ENCODE data around the gene THNSL1. TPM values are rescaled to one million over a fixed set of nuclear protein-coding genes. Genes with fewer than 3 reads are reported as not detected.

Gene THNSL1
- total and polyA plus RNA-seq, 2 of the 13 experiments (the other 11 are each of a cell fraction or from before 2014, with no cell fraction given): 1.3 to 3.8 TPM

GRCh38 chr10:24973163-24973562 lies 43.2 kb upstream of the THNSL1 start:
- Histone ChIP-seq H3K4me1 (ENCODE audit: insufficient read depth, low read length) (peaks cover 23% of the 10 kb centered on the region), H4K20me1 (ENCODE audit: insufficient read depth, low read length) (no peaks in the 10 kb centered on the region), H3K9me3 (ENCODE audit: low read length) (no peaks in the 10 kb centered on the region), H3K4me2 (ENCODE audit: low read depth, low read length) (peak overlapping the region; percentile 51), H3K36me3 (replicated peaks in 1 of 2; ENCODE audit: control insufficient read depth in 1 of 2, insufficient read depth in 2 of 2, low read length in 2 of 2) (no peaks in the 10 kb centered on the region), H3K27me3 (ENCODE audit: control insufficient read depth in 1 of 2, insufficient read depth in 2 of 2, low read length in 2 of 2) (no peaks in the 10 kb centered on the region), H3K4me3 (replicated peaks in 1 of 3; ENCODE audit: insufficient read depth in 1 of 3, low read depth in 2 of 3, low read length in 3 of 3) (no peak overlapping the region), H2AFZ (ENCODE audit: low read length) (peak overlapping the region; percentile 73), H3K27ac (ENCODE audit: extremely low read length, insufficient read depth, low read length) (no peak overlapping the region), H3K9ac (ENCODE audit: insufficient read depth, low read depth, low read length) (no peak overlapping the region), H3K79me2 (ENCODE audit: insufficient read depth, low read length) (no peaks in the 10 kb centered on the region)
- ChIA-PET CTCF (ENCODE audit: low intra/inter-chr PET ratio, low total read pairs) (no interaction called here), POLR2A (no interaction called here)
- FAIRE-seq (peak; percentile 53), DNase-seq (ENCODE audit: low spot score) (peak; percentile 72), ATAC-seq (peak; percentile 97)
- BruUV-seq (replicated peaks): no TSS peak
- intact Hi-C loops (cut with micrococcal nuclease; ENCODE audit: unreplicated experiment) (loop anchor here (1.0 to 5.0 kb wide), 2 partner anchors 44 to 108 kb away; partner anchors contain the start of genes ENKUR and THNSL1), in situ Hi-C loops (cut with HindIII; ENCODE audit: extremely low pct_ligation_motif_present, low pct_unique_long_range_greater_than_20kb) (no loop called here)
- WGBS (ENCODE audit: low lambda C conversion rate): 2% methylated on average over 5 of the region's 5 CpGs
- no peak for TF ChIP-seq ZNF350 (CRISPR knock-in tag; IDR thresholded peaks at IDR 0.05; ENCODE audit: borderline replicate concordance, low read depth)
- 0 out of 2 replicates have a peak, but pooled peaks have one; percentile 27 for TF ChIP-seq FOXA3 (CRISPR knock-in tag; IDR thresholded peaks at IDR 0.05)
- 0 out of 2 replicates have a peak, but pooled peaks have one; percentile 27 for TF ChIP-seq ZNF331 (CRISPR knock-in tag; IDR thresholded peaks at IDR 0.05)
- TF ChIP-seq, protein P1, sequence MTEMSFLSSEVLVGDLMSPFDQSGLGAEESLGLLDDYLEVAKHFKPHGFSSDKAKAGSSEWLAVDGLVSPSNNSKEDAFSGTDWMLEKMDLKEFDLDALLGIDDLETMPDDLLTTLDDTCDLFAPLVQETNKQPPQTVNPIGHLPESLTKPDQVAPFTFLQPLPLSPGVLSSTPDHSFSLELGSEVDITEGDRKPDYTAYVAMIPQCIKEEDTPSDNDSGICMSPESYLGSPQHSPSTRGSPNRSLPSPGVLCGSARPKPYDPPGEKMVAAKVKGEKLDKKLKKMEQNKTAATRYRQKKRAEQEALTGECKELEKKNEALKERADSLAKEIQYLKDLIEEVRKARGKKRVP (CRISPR knock-in tag; IDR thresholded peaks at IDR 0.05): peak in 1 of 2 experiments; percentile 60; a peak in 2 of 4 replicates
- 0 out of 2 replicates have a peak, but pooled peaks have one; percentile 32 for TF ChIP-seq ZNF644 (CRISPR knock-in tag; IDR thresholded peaks at IDR 0.05; ENCODE audit: low read depth)
- no peak for TF ChIP-seq CERS6 (CRISPR knock-in tag; IDR thresholded peaks at IDR 0.05)
- no peak for TF ChIP-seq FOXA1 (IDR thresholded peaks at IDR 0.05)
- TF ChIP-seq FOXA1 (CRISPR knock-in tag; IDR thresholded peaks at IDR 0.05): 0 out of 2 replicates have a peak, but pooled peaks have one; percentile 8
- TF ChIP-seq SALL1 (CRISPR knock-in tag; IDR thresholded peaks at IDR 0.05): peak; percentile 49; the same call in 1 of the 2 replicates
- TF ChIP-seq CEBPG (CRISPR knock-in tag; IDR thresholded peaks at IDR 0.05): peak; percentile 72
- TF ChIP-seq SOX13 (IDR thresholded peaks at IDR 0.05): no peak
- peak in 1 of 2 experiments; percentile 65; a peak in 1 of 4 replicates for TF ChIP-seq SOX13 (CRISPR knock-in tag; conservative IDR thresholded peaks at IDR 0.05 in 1 of 2, IDR thresholded peaks at IDR 0.05 in 1 of 2)
- TF ChIP-seq ZNF12 (CRISPR knock-in tag; IDR thresholded peaks at IDR 0.05): 0 out of 2 replicates have a peak, but pooled peaks have one; percentile 16
- TF ChIP-seq ZNF33A (CRISPR knock-in tag; IDR thresholded peaks at IDR 0.05; ENCODE audit: borderline replicate concordance): no peak
- no peak for TF ChIP-seq ZNF430 (CRISPR knock-in tag; IDR thresholded peaks at IDR 0.05)
- TF ChIP-seq HMG20A (CRISPR knock-in tag; IDR thresholded peaks at IDR 0.05; ENCODE audit: borderline replicate concordance): peak; percentile 58; the same call in 1 of the 2 replicates
- TF ChIP-seq, protein P2, sequence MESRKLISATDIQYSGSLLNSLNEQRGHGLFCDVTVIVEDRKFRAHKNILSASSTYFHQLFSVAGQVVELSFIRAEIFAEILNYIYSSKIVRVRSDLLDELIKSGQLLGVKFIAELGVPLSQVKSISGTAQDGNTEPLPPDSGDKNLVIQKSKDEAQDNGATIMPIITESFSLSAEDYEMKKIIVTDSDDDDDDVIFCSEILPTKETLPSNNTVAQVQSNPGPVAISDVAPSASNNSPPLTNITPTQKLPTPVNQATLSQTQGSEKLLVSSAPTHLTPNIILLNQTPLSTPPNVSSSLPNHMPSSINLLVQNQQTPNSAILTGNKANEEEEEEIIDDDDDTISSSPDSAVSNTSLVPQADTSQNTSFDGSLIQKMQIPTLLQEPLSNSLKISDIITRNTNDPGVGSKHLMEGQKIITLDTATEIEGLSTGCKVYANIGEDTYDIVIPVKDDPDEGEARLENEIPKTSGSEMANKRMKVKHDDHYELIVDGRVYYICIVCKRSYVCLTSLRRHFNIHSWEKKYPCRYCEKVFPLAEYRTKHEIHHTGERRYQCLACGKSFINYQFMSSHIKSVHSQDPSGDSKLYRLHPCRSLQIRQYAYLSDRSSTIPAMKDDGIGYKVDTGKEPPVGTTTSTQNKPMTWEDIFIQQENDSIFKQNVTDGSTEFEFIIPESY (CRISPR knock-in tag; IDR thresholded peaks at IDR 0.05): 0 out of 2 replicates have a peak, but pooled peaks have one; percentile 21
- no peak for TF ChIP-seq NR3C1 (CRISPR knock-in tag; IDR thresholded peaks at IDR 0.05)
- peak; percentile 13; the same call in 1 of the 2 replicates for TF ChIP-seq SAP130 (CRISPR knock-in tag; IDR thresholded peaks at IDR 0.05; ENCODE audit: low read depth)
- TF ChIP-seq ATF3 (CRISPR knock-in tag; IDR thresholded peaks at IDR 0.05): 0 out of 2 replicates have a peak, but pooled peaks have one; percentile 24
- TF ChIP-seq SOX6 (IDR thresholded peaks at IDR 0.05): no peak
- TF ChIP-seq SOX6 (CRISPR knock-in tag; IDR thresholded peaks at IDR 0.05): peak; percentile 17; the same call in 1 of the 2 replicates
- TF ChIP-seq MAZ (IDR thresholded peaks at IDR 0.05; ENCODE audit: borderline replicate concordance, low read depth, low read length): no peak
- no peak for TF ChIP-seq MAZ (CRISPR knock-in tag; IDR thresholded peaks at IDR 0.05; ENCODE audit: low read depth)
